ENCODE measurements around the gene WNT4.

Gene WNT4

GRCh38 chr1:22140694-22141093 lies 2.2 kb downstream of the WNT4 start:
- Histone ChIP-seq H3K4me1 (ENCODE audit: control insufficient read depth in 1 of 2, insufficient read depth in 1 of 2, low read depth in 1 of 2, low read length in 1 of 2) (peaks cover 0 to 5% of the 10 kb centered on the region in 2 experiments), H3K9me3 (no peaks in the 10 kb centered on the region), H3K27me3 (peaks cover 96% of the 10 kb centered on the region), H3K27ac (no peak overlapping the region), H3K36me3 (no peaks in the 10 kb centered on the region), H3K4me3 (ENCODE audit: low read depth in 1 of 2, low read length in 1 of 2) (no peak overlapping the region)
- no peak for TF ChIP-seq CTCF (IDR thresholded peaks at IDR 0.05)

DNA sequence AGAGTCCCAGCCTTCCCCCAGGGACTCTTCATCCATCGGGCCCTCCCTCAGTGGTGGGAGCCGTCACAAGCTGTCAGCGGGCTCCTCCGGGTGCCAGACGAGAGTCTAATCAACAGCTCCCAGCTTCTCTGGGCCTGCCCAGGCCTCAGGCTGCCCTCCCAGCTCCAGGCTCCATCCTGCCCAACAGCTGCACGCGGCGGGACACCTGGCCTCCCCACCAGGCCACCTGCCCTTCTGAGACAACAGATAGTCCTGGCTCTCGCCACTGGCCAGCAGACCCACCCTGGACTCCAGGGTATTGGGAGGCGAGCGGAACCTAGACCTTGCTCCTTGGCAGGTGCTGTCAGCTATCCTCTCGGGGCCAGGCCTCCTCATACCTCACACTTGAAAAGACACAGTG lies 3.1 kb downstream of the WNT4 start:
- peaks cover 0 to 5% of the 10 kb centered on the region in 2 experiments for H3K4me1 ChIP-seq (ENCODE audit: control insufficient read depth in 1 of 2, insufficient read depth in 1 of 2, low read depth in 1 of 2, low read length in 1 of 2)
- H3K27me3 ChIP-seq = peaks cover 96% of the 10 kb centered on the region
- no peak overlapping the region for H3K4me3 ChIP-seq (ENCODE audit: low read depth in 1 of 2, low read length in 1 of 2)
- no peak for TF ChIP-seq CTCF (IDR thresholded peaks at IDR 0.05)
- no peak overlapping the region for H3K27ac ChIP-seq
- H3K36me3 ChIP-seq = no peaks in the 10 kb centered on the region
- H3K9me3 ChIP-seq = no peaks in the 10 kb centered on the region

GRCh38 chr1:22139066-22139594 lies 3.8 kb downstream of the WNT4 start:
- TF ChIP-seq CTCF (IDR thresholded peaks at IDR 0.05) = no peak
- H3K9me3 ChIP-seq = no peaks in the 10 kb centered on the region
- H3K27ac ChIP-seq = no peak overlapping the region
- H3K36me3 ChIP-seq = no peaks in the 10 kb centered on the region
- H3K4me3 ChIP-seq (ENCODE audit: low read depth in 1 of 2, low read length in 1 of 2) = no peak overlapping the region
- H3K27me3 ChIP-seq = peaks cover 96% of the 10 kb centered on the region
- peaks cover 0 to 5% of the 10 kb centered on the region in 2 experiments for H3K4me1 ChIP-seq (ENCODE audit: control insufficient read depth in 1 of 2, insufficient read depth in 1 of 2, low read depth in 1 of 2, low read length in 1 of 2)

GRCh38 chr1:22137004-22137720 lies 5.7 kb downstream of the WNT4 start:
- Histone ChIP-seq H3K9me3 (no peaks in the 10 kb centered on the region), H3K4me1 (ENCODE audit: control insufficient read depth in 1 of 2, insufficient read depth in 1 of 2, low read depth in 1 of 2, low read length in 1 of 2) (peaks cover 0 to 2% of the 10 kb centered on the region in 2 experiments), H3K27ac (no peak overlapping the region), H3K4me3 (ENCODE audit: low read depth in 1 of 2, low read length in 1 of 2) (no peak overlapping the region), H3K36me3 (no peaks in the 10 kb centered on the region), H3K27me3 (peaks cover 91% of the 10 kb centered on the region)
- TF ChIP-seq CTCF (IDR thresholded peaks at IDR 0.05) = no peak

- Histone ChIP-seq H3K27ac (no peak overlapping the region), H3K4me3 (ENCODE audit: low read depth in 1 of 2, low read length in 1 of 2) (no peak overlapping the region), H3K27me3 (peaks cover 59% of the 10 kb centered on the region), H3K36me3 (no peaks in the 10 kb centered on the region), H3K4me1 (ENCODE audit: control insufficient read depth in 1 of 2, insufficient read depth in 1 of 2, low read depth in 1 of 2, low read length in 1 of 2) (no peaks in the 10 kb centered on the region), H3K9me3 (no peaks in the 10 kb centered on the region)
- TF ChIP-seq CTCF (IDR thresholded peaks at IDR 0.05) = no peak
Observed at GRCh38 chr1:22133931-22134324, 9.0 kb downstream of the WNT4 start.
